Suppressor macrophage treated with lipopolysaccharide for 4 hours (primary cell): ENCODE measurements around the gene ATXN7L2.

Experiments
- DNase-seq: peaks from one replicate; pipeline ENCODE4 v3.0.0-alpha.2; 2020

ATXN7L2 gene

GRCh38 chr1:109499081-109499480 is 15.4 kb downstream of the ATXN7L2 start:
- no peak for DNase-seq

GRCh38 chr1:109499661-109500536 is 16.2 kb downstream of the ATXN7L2 start:
- DNase-seq, result peak; percentile 44

GRCh38 chr1:109500941-109501381 is 17.3 kb downstream of the ATXN7L2 start:
- no peak for DNase-seq

GRCh38 chr1:109501644-109502363 is 18.1 kb downstream of the ATXN7L2 start:
- peak; percentile 63 for DNase-seq

- no peak for DNase-seq
These were observed 18.7 kb downstream of the ATXN7L2 start for GRCh38 chr1:109502364-109502851.

GRCh38 chr1:109503935-109504334 is 20.2 kb downstream of the ATXN7L2 start:
- no peak for DNase-seq

- no peak for DNase-seq
These were observed 21.3 kb downstream of the ATXN7L2 start for GRCh38 chr1:109504974-109505373.

- DNase-seq, result no peak
These were observed 24.5 kb downstream of the ATXN7L2 start for GRCh38 chr1:109508001-109508872.

- DNase-seq, result no peak
These were observed 25.1 kb downstream of the ATXN7L2 start for GRCh38 chr1:109508873-109509175.

- DNase-seq, result peak; percentile 50
These were observed 25.8 kb downstream of the ATXN7L2 start, which contains the start of gene AMIGO1 for GRCh38 chr1:109509176-109510134. AMIGO1 (minus strand) TSS chr1:109509727; CDS start chr1:109508912, 815 bp downstream.

- no peak for DNase-seq
These were observed 29.5 kb downstream of the ATXN7L2 start for GRCh38 chr1:109513110-109513710.

GRCh38 chr1:109514846-109515245 is 31.1 kb downstream of the ATXN7L2 start:
- no peak for DNase-seq

- DNase-seq, result no peak
These were observed 33.2 kb downstream of the ATXN7L2 start for GRCh38 chr1:109516872-109517271.

- DNase-seq, result no peak
These were observed 33.6 kb downstream of the ATXN7L2 start for GRCh38 chr1:109517337-109517736.

GRCh38 chr1:109521002-109521951 is 37.6 kb downstream of the ATXN7L2 start:
- no peak for DNase-seq

GRCh38 chr1:109522026-109522425 is 38.3 kb downstream of the ATXN7L2 start:
- no peak for DNase-seq

- no peak for DNase-seq
These were observed 40.0 kb downstream of the ATXN7L2 start for GRCh38 chr1:109523706-109524105.

GRCh38 chr1:109527098-109527811 is 43.5 kb downstream of the ATXN7L2 start:
- no peak for DNase-seq
